ENCODE data around the gene CDIPT.
A peak's percentile ranks its signal among the peaks of the same experiment; 100 is the strongest.

Gene CDIPT

GRCh38 chr16:29809850-29810698, 53.0 kb downstream of the CDIPT start:
- no peaks in the 10 kb centered on the region for H3K27me3 ChIP-seq (ENCODE audit: control insufficient read depth, insufficient read depth, low read length)
- peak overlapping the region; percentile 27 for H3K4me3 ChIP-seq (ENCODE audit: low read length)
- peaks cover 34% of the 10 kb centered on the region for H3K4me1 ChIP-seq (ENCODE audit: control insufficient read depth, insufficient read depth, low read length)
- H3K36me3 ChIP-seq (ENCODE audit: control insufficient read depth, insufficient read depth, low read length): peaks cover 11% of the 10 kb centered on the region
- no peak overlapping the region for H3K9ac ChIP-seq (ENCODE audit: low read length)
- H3K27ac ChIP-seq (ENCODE audit: low read depth, low read length): peak overlapping the region; percentile 87

GRCh38 chr16:29809031-29809747, 53.8 kb downstream of the CDIPT start:
- Histone ChIP-seq H3K4me3 (ENCODE audit: low read length) (peak overlapping the region; percentile 58), H3K27ac (ENCODE audit: low read depth, low read length) (peak overlapping the region; percentile 82), H3K4me1 (ENCODE audit: control insufficient read depth, insufficient read depth, low read length) (peaks cover 33% of the 10 kb centered on the region), H3K27me3 (ENCODE audit: control insufficient read depth, insufficient read depth, low read length) (no peaks in the 10 kb centered on the region), H3K9ac (ENCODE audit: low read length) (no peak overlapping the region), H3K36me3 (ENCODE audit: control insufficient read depth, insufficient read depth, low read length) (peaks cover 11% of the 10 kb centered on the region)
